ENCODE results near the gene PARP1.
"Not testable (repeated sequence)": the region's sequence is repeated elsewhere in the genome, so short reads cannot be mapped to it uniquely, and the experiment has no call there.

Gene PARP1

GRCh38 chr1:226428791-226429461 is 21.0 kb upstream of the PARP1 start:
- DNase-seq = no peak

- no peak for DNase-seq
Measured at GRCh38 chr1:226428348-226428747, 20.5 kb upstream of the PARP1 start.

GRCh38 chr1:226427131-226427530 is 19.2 kb upstream of the PARP1 start:
- no peak for DNase-seq

- DNase-seq = not testable (repeated sequence)
Measured at GRCh38 chr1:226426395-226426794, 18.5 kb upstream of the PARP1 start.

GRCh38 chr1:226425431-226426031 is 17.6 kb upstream of the PARP1 start:
- no peak for DNase-seq

GRCh38 chr1:226425004-226425378 is 17.1 kb upstream of the PARP1 start:
- no peak for DNase-seq

GRCh38 chr1:226424221-226425003 is 16.5 kb upstream of the PARP1 start:
- peak; percentile 63 for DNase-seq

- DNase-seq = no peak
Measured at GRCh38 chr1:226422478-226422877, 14.6 kb upstream of the PARP1 start.

GRCh38 chr1:226420897-226421296 is 13.0 kb upstream of the PARP1 start:
- no peak for DNase-seq

- DNase-seq = no peak
Measured at GRCh38 chr1:226420328-226420727, 12.4 kb upstream of the PARP1 start.

GRCh38 chr1:226419284-226420029 is 11.6 kb upstream of the PARP1 start:
- no peak for DNase-seq

- no peak for DNase-seq
Measured at GRCh38 chr1:226417830-226418546, 10.1 kb upstream of the PARP1 start.

- no peak for DNase-seq
Measured at GRCh38 chr1:226417350-226417749, 9.5 kb upstream of the PARP1 start.

GRCh38 chr1:226414098-226414698 is 6.3 kb upstream of the PARP1 start:
- DNase-seq = no peak

GRCh38 chr1:226411619-226412018 is 3.7 kb upstream of the PARP1 start:
- no peak for DNase-seq

GRCh38 chr1:226410958-226411357 is 3.1 kb upstream of the PARP1 start:
- no peak for DNase-seq

- DNase-seq = no peak
Measured at GRCh38 chr1:226409392-226409791, 1.5 kb upstream of the PARP1 start.

GRCh38 chr1:226408285-226409184 is 642 bp upstream of the PARP1 start:
- no peak for DNase-seq

GRCh38 chr1:226407199-226407496 is 745 bp downstream of the PARP1 start:
- no peak for DNase-seq

GRCh38 chr1:226406401-226406881 is 1.5 kb downstream of the PARP1 start:
- DNase-seq = peak; percentile 83

- DNase-seq = peak; percentile 84
Measured at GRCh38 chr1:226405411-226405988, 2.4 kb downstream of the PARP1 start.

All from OCI-M1 (cell line).